Mesenchymal stem cell (in vitro differentiated cells and primary cell): Measurements from ENCODE around the gene ATG10.
"Not testable (repeated sequence)": the region's sequence is repeated elsewhere in the genome, so short reads cannot be mapped to it uniquely, and the experiment has no call there.

Experiments
- DNase-seq: peaks from one replicate; pipeline ENCODE4 v3.0.0-alpha.2; 2013
- H2AFZ ChIP-seq: one replicate; pipeline ENCODE4 v1.6.1; 2013; ENCODE audit warnings: low read depth, mild to moderate bottlenecking, control low read depth, inconsistent platforms, low read length, moderate library complexity
- H2AK5ac ChIP-seq: 2 replicates; pipeline ENCODE4 v1.6.1; 2013; ENCODE audit warnings: low read length, moderate library complexity, mild to moderate bottlenecking, inconsistent platforms; ENCODE audit not compliant: severe bottlenecking
- H2BK120ac ChIP-seq: one replicate; pipeline ENCODE4 v1.6.1; 2013; ENCODE audit warnings: low read depth, mild to moderate bottlenecking, inconsistent platforms, low read length, moderate library complexity
- H2BK12ac ChIP-seq, 2 experiments: one replicate each; pipeline ENCODE4 v1.6.1; 2013; ENCODE audit warnings: inconsistent platforms in 2 of 2, low read length in 2 of 2, mild to moderate bottlenecking in 2 of 2, moderate library complexity in 2 of 2, control low read depth in 1 of 2
- H2BK15ac ChIP-seq: one replicate; pipeline ENCODE4 v1.6.1; 2013; ENCODE audit warnings: mild to moderate bottlenecking, low read depth, inconsistent platforms; ENCODE audit not compliant: poor library complexity, severe bottlenecking
- H2BK5ac ChIP-seq: 2 replicates; pipeline ENCODE4 v1.6.1; 2013; ENCODE audit warnings: low read depth, mild to moderate bottlenecking, low read length, control low read depth, inconsistent platforms; ENCODE audit not compliant: poor library complexity, severe bottlenecking
- H3K14ac ChIP-seq, 2 experiments: one replicate each; pipeline ENCODE4 v1.6.1; 2013; ENCODE audit warnings: inconsistent platforms in 2 of 2, low read length in 2 of 2, control low read depth in 1 of 2, mild to moderate bottlenecking in 1 of 2, moderate library complexity in 1 of 2
- H3K18ac ChIP-seq, 2 experiments: one replicate each; pipeline ENCODE4 v1.6.1; 2013; ENCODE audit warnings: inconsistent platforms in 2 of 2, low read length in 2 of 2, control low read depth in 1 of 2, low read depth in 1 of 2, mild to moderate bottlenecking in 1 of 2
- H3K23ac ChIP-seq, 2 experiments: one replicate each; pipeline ENCODE4 v1.6.1; 2013; ENCODE audit warnings: inconsistent platforms in 2 of 2, low read length in 2 of 2, mild to moderate bottlenecking in 2 of 2, moderate library complexity in 2 of 2, control low read depth in 1 of 2
- H3K27ac ChIP-seq: 2 replicates; pipeline ENCODE4 v1.5.1; 2013; ENCODE audit warnings: mild to moderate bottlenecking, moderate library complexity, low read length, control low read depth, inconsistent platforms; ENCODE audit not compliant: poor library complexity, severe bottlenecking
- H3K27me3 ChIP-seq, 2 experiments: 2 replicates each; pipeline versions ENCODE4 v1.6.1 to v1.7.0; 2013; ENCODE audit warnings: low read length in 2 of 2, mild to moderate bottlenecking in 2 of 2, moderate library complexity in 2 of 2, control low read depth in 1 of 2, inconsistent platforms in 1 of 2; ENCODE audit not compliant: control insufficient read depth in 1 of 2, insufficient read depth in 1 of 2
- H3K36me3 ChIP-seq, 2 experiments: 2 replicates each; pipeline versions ENCODE4 v1.6.1 to v1.7.0; 2013; ENCODE audit warnings: low read length in 2 of 2, control low read depth in 1 of 2, inconsistent platforms in 1 of 2, low read depth in 1 of 2, mild to moderate bottlenecking in 1 of 2; ENCODE audit not compliant: insufficient read depth in 2 of 2, control insufficient read depth in 1 of 2
- H3K4ac ChIP-seq, 2 experiments: one replicate each; pipeline ENCODE4 v1.6.1; 2013; ENCODE audit warnings: inconsistent platforms in 2 of 2, low read length in 2 of 2, mild to moderate bottlenecking in 2 of 2, moderate library complexity in 2 of 2, control low read depth in 1 of 2, low read depth in 1 of 2
- H3K4me1 ChIP-seq: 2 replicates; pipeline ENCODE4 v1.6.1; 2013; ENCODE audit warnings: low read depth, low read length, control low read depth; ENCODE audit not compliant: control insufficient read depth, insufficient read depth
- H3K4me2 ChIP-seq: 2 replicates; pipeline ENCODE4 v1.6.1; 2013; ENCODE audit warnings: low read length, mild to moderate bottlenecking, inconsistent platforms; ENCODE audit not compliant: poor library complexity, severe bottlenecking
- H3K4me3 ChIP-seq, 2 experiments: 2 replicates each; pipeline versions ENCODE4 v1.5.1 to v1.7.0; 2013; ENCODE audit warnings: low read length in 2 of 2, mild to moderate bottlenecking in 2 of 2, control low read depth in 1 of 2, low read depth in 1 of 2; ENCODE audit not compliant: insufficient read depth in 1 of 2
- H3K79me1 ChIP-seq: replicated peaks from 2 replicates; pipeline ENCODE4 v1.6.1; 2013; ENCODE audit warnings: mild to moderate bottlenecking, control low read depth, low read length, inconsistent platforms; ENCODE audit not compliant: poor library complexity, severe bottlenecking
- H3K9ac ChIP-seq: 2 replicates; pipeline ENCODE4 v1.7.0; 2013; ENCODE audit warnings: mild to moderate bottlenecking, low read length, moderate library complexity
- H3K9me3 ChIP-seq: 2 replicates; pipeline ENCODE4 v1.7.0; 2013; ENCODE audit warnings: mild to moderate bottlenecking, low read length; ENCODE audit not compliant: control insufficient read depth
- H4K8ac ChIP-seq: one replicate; pipeline ENCODE4 v1.6.1; 2013; ENCODE audit warnings: inconsistent platforms, mild to moderate bottlenecking, low read length, moderate library complexity
- H4K91ac ChIP-seq: one replicate; pipeline ENCODE4 v1.6.1; 2013; ENCODE audit warnings: mild to moderate bottlenecking, low read length, inconsistent platforms
- WGBS: methylation state at CpG from one replicate; pipeline ENCODE4 v1.1.7; 2013; ENCODE audit warnings: mixed read lengths; 5-methylcytosine and 5-hydroxymethylcytosine counted together

Gene ATG10

DNA sequence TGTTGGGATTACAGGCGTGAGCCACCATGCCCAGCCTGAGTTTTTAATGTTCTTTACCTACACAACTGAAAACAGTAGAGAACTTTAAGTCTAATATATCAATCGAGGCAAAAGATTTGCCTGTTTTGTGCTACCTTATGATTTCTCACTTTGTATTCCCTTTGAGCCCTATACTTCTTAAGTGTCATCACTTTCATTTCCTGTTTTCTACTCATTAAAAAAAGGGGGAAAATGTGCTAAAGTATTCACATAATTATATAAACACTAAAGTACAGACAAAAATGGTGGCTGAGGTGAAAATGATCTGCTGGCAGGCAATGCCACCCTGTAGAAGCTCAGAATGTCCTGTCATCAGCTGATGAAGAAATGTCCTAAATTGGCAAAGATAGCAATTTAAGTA lies 23.6 kb downstream of the ATG10 start:
- Histone ChIP-seq H3K4me1 (no peaks in the 10 kb centered on the region), H2BK15ac (no peak overlapping the region), H3K4me2 (no peak overlapping the region), H3K14ac (no peak overlapping the region), H2BK120ac (no peak overlapping the region), H3K18ac (no peak overlapping the region), H2BK5ac (no peak overlapping the region), H3K9me3 (peaks cover 17% of the 10 kb centered on the region), H2BK12ac (no peak overlapping the region), H2AFZ (no peak overlapping the region), H3K79me1 (peaks cover 2% of the 10 kb centered on the region), H3K27ac (no peak overlapping the region), H3K36me3 (peaks cover 6 to 13% of the 10 kb centered on the region in 2 experiments), H3K27me3 (no peaks in the 10 kb centered on the region), H4K8ac (no peak overlapping the region), H3K4me3 (no peak overlapping the region), H3K4ac (no peak overlapping the region), H3K9ac (no peak overlapping the region), H4K91ac (no peak overlapping the region), H3K23ac (no peak overlapping the region), H2AK5ac (no peak overlapping the region)
- 100% methylated on average over 2 of the region's 2 CpGs for WGBS
- no peak for DNase-seq

DNA sequence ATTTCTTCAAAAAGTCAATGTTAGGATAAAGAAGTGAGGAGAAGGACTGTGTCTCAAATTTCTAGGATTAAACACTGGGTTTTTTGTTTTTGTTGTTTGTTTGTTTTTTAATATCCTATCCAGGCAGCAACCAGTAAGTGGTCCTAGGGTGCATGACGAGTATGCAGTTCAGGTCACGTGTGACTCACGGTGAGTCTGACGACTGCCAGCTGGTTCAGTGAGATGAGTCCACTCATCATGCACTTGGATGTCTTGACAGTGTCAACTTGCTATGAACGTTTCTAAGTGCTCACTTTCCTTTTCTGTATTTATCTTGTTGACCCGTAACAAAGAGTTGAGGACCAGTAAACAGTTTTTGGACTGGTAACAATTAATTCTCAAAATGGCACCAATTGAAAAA lies 32.7 kb downstream of the ATG10 start:
- H4K8ac ChIP-seq: no peak overlapping the region
- H2BK15ac ChIP-seq: no peak overlapping the region
- H3K4me3 ChIP-seq: no peak overlapping the region
- peak; percentile 65 for DNase-seq
- H3K18ac ChIP-seq: no peak overlapping the region
- no peaks in the 10 kb centered on the region for H3K27me3 ChIP-seq
- H3K27ac ChIP-seq: no peak overlapping the region
- no peaks in the 10 kb centered on the region for H3K4me1 ChIP-seq
- H3K36me3 ChIP-seq: no peaks in the 10 kb centered on the region
- no peak overlapping the region for H4K91ac ChIP-seq
- no peak overlapping the region for H3K4me2 ChIP-seq
- no peak overlapping the region for H2AK5ac ChIP-seq
- no peak overlapping the region for H3K9ac ChIP-seq
- H2AFZ ChIP-seq: no peak overlapping the region
- peaks cover 1% of the 10 kb centered on the region for H3K79me1 ChIP-seq
- no peak overlapping the region for H2BK5ac ChIP-seq
- WGBS: 5% methylated on average over 6 of the region's 6 CpGs
- no peak overlapping the region for H3K14ac ChIP-seq
- H2BK12ac ChIP-seq: no peak overlapping the region
- H3K9me3 ChIP-seq: no peaks in the 10 kb centered on the region
- no peak overlapping the region for H2BK120ac ChIP-seq
- no peak overlapping the region for H3K23ac ChIP-seq
- no peak overlapping the region for H3K4ac ChIP-seq

DNA sequence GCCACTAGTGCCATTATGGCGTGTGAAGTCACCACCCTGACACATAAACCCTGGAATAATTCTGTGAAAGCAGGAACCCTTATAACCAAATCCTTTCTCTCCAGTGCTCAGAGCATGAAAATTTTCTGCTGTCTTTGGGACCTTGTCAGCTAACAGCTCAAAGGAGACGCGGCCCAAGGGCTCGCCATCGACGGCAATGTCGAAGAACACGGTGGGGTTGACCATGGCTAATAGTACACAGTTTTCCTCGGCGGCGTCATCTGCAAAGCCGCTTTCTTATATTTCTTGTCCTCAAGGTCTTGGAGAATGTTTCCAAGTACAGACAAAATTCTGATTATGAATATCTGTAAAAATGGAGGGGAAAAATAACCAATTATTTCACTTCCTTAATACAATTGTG lies 38.0 kb downstream of the ATG10 start:
- H3K27ac ChIP-seq: not testable (repeated sequence)

DNA sequence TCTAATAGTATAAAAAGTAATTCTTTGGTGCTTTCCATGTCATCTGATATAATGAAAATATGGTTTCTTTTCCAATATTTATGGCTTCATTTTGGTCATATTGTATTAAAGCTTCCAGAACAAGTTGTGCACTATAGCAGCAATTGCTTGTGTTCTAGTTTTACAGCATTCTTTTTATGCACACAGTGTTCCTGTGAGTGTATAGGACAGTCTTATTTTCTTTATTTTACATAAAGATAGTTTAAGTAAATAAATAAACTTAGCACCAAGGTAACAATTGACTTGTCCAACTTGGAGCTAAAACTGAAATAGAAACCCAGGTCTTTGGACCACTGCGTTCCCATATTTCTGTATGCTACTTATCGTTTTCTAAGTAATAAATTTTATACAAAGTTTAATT lies 38.9 kb downstream of the ATG10 start:
- no peak overlapping the region for H2AFZ ChIP-seq
- H3K23ac ChIP-seq: no peak overlapping the region
- no peaks in the 10 kb centered on the region for H3K27me3 ChIP-seq
- no peak overlapping the region for H2BK12ac ChIP-seq
- H3K9me3 ChIP-seq: no peaks in the 10 kb centered on the region
- H2BK15ac ChIP-seq: no peak overlapping the region
- no peak overlapping the region for H3K4me2 ChIP-seq
- no peak overlapping the region for H3K18ac ChIP-seq
- no peak overlapping the region for H4K8ac ChIP-seq
- no peak for DNase-seq
- no peak overlapping the region for H2AK5ac ChIP-seq
- no peak overlapping the region for H3K9ac ChIP-seq
- H2BK120ac ChIP-seq: no peak overlapping the region
- no peaks in the 10 kb centered on the region for H3K36me3 ChIP-seq
- H3K27ac ChIP-seq: no peak overlapping the region
- H3K4ac ChIP-seq: no peak overlapping the region
- no peak overlapping the region for H2BK5ac ChIP-seq
- 78% methylated on average over 1 of the region's 2 CpGs for WGBS
- H3K4me1 ChIP-seq: no peaks in the 10 kb centered on the region
- no peak overlapping the region for H3K14ac ChIP-seq
- H3K4me3 ChIP-seq: no peak overlapping the region
- no peak overlapping the region for H4K91ac ChIP-seq
- peaks cover 3% of the 10 kb centered on the region for H3K79me1 ChIP-seq

More for the DNA sequence above, 38.0 kb downstream of the ATG10 start:
- 98% methylated on average over 9 of the region's 12 CpGs for WGBS
- not testable (repeated sequence) for H4K8ac ChIP-seq, H3K36me3 ChIP-seq, H2AFZ ChIP-seq, H3K18ac ChIP-seq, H3K4ac ChIP-seq, H4K91ac ChIP-seq, H3K9ac ChIP-seq, H3K9me3 ChIP-seq, H3K4me1 ChIP-seq, H2BK12ac ChIP-seq, H3K79me1 ChIP-seq, H2BK5ac ChIP-seq, H2AK5ac ChIP-seq, H2BK120ac ChIP-seq, H3K14ac ChIP-seq, H3K27me3 ChIP-seq, H3K4me3 ChIP-seq, H3K4me2 ChIP-seq, H3K23ac ChIP-seq, H2BK15ac ChIP-seq, DNase-seq
